HG03342 (cell line): ENCODE data around the gene UBALD1.

Experiments used
- ATAC-seq: cut with Tn5 transposase; IDR thresholded peaks from one replicate; pipeline ENCODE4 v1.9.1; 2021; ENCODE audit warnings: mild to moderate bottlenecking, moderate library complexity; ENCODE audit not compliant: unreplicated experiment

Gene UBALD1

DNA sequence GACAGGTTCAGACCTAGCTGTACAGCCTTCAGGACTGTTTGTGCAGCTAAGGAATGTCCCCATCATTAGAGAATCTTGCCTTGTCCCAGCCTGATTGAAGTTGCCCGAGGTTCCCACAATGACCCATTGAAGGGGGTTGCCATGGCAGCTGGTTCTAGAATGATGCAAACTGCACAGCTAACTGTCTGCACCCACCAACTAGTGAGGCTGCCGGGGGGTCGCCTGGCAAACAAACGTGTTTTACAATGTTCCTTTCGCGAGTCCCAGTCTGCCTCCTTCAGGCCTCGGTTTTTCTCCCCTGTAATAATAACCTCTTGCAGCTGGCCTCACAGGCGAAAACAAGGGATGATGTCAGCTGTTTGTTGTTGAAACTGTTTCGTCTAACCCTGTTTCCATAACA is 53.1 kb downstream of the UBALD1 start:
- no peak for ATAC-seq
